OCI-LY7 (cell line): ENCODE results near the gene IL32.

Experiments used
- CTCF ChIP-seq: fragments of 200-600 bp; sonication (generic); conservative IDR thresholded peaks from 2 replicates; pipeline ENCODE4 v1.5.1; 2014; ENCODE audit warnings: mild to moderate bottlenecking, antibody characterized with exemption, low read length, moderate library complexity, mixed read lengths
- EZH2phosphoT487 ChIP-seq: fragments of 200-600 bp; sonication (generic); IDR thresholded peaks from 2 replicates; pipeline ENCODE4 v1.6.1; 2018; ENCODE audit warnings: low read depth, borderline replicate concordance, mild to moderate bottlenecking, mixed run types, antibody characterized with exemption, low read length, moderate library complexity, mixed read lengths

GRCh38 chr16:3099395-3099731 lies 33.9 kb downstream of the IL32 start:
- TF ChIP-seq CTCF (no peak), EZH2phosphoT487 (no peak)
